ENCODE measurements around the gene ZNF580. TPM values are rescaled to one million over a fixed set of nuclear protein-coding genes. Genes with fewer than 3 reads are reported as not detected.

Gene ZNF580
- total RNA-seq, 1 experiment from 2014 or later, result 32.0 TPM

- TF ChIP-seq, protein P1, sequence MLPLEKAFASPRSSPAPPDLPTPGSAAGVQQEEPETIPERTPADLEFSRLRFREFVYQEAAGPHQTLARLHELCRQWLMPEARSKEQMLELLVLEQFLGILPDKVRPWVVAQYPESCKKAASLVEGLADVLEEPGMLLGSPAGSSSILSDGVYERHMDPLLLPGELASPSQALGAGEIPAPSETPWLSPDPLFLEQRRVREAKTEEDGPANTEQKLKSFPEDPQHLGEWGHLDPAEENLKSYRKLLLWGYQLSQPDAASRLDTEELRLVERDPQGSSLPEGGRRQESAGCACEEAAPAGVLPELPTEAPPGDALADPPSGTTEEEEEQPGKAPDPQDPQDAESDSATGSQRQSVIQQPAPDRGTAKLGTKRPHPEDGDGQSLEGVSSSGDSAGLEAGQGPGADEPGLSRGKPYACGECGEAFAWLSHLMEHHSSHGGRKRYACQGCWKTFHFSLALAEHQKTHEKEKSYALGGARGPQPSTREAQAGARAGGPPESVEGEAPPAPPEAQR (CRISPR knock-in tag; IDR thresholded peaks at IDR 0.05), result no peak
- no peak for TF ChIP-seq JAZF1 (CRISPR knock-in tag; IDR thresholded peaks at IDR 0.05)
- TF ChIP-seq CREB1 (CRISPR knock-in tag; IDR thresholded peaks at IDR 0.05), result no peak; the same call in 1 of the 2 replicates
- no peak for TF ChIP-seq ATF3 (CRISPR knock-in tag; conservative IDR thresholded peaks at IDR 0.05)
- TF ChIP-seq AR (CRISPR knock-in tag; IDR thresholded peaks at IDR 0.05), result no peak
- peak; percentile 95 for TF ChIP-seq ETV6 (CRISPR knock-in tag; IDR thresholded peaks at IDR 0.05)
- TF ChIP-seq ZNF396 (CRISPR knock-in tag; IDR thresholded peaks at IDR 0.05; ENCODE audit: borderline replicate concordance), result no peak
- TF ChIP-seq FOXP1 (CRISPR knock-in tag; IDR thresholded peaks at IDR 0.05; ENCODE audit: borderline replicate concordance), result peak; percentile 65; the same call in 1 of the 2 replicates
- no peak; the same call in 1 of the 2 replicates for TF ChIP-seq USF1 (CRISPR knock-in tag; IDR thresholded peaks at IDR 0.05)
- no peak for TF ChIP-seq ZNF317 (CRISPR knock-in tag; IDR thresholded peaks at IDR 0.05; ENCODE audit: borderline replicate concordance, low read depth)
- TF ChIP-seq, protein P2, sequence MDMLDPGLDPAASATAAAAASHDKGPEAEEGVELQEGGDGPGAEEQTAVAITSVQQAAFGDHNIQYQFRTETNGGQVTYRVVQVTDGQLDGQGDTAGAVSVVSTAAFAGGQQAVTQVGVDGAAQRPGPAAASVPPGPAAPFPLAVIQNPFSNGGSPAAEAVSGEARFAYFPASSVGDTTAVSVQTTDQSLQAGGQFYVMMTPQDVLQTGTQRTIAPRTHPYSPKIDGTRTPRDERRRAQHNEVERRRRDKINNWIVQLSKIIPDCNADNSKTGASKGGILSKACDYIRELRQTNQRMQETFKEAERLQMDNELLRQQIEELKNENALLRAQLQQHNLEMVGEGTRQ (CRISPR knock-in tag; IDR thresholded peaks at IDR 0.05), result no peak; the same call in 1 of the 2 replicates
- TF ChIP-seq CBFB (CRISPR knock-in tag; IDR thresholded peaks at IDR 0.05; ENCODE audit: low read depth), result no peak
- TF ChIP-seq ZNF219 (CRISPR knock-in tag; IDR thresholded peaks at IDR 0.05; ENCODE audit: borderline replicate concordance), result no peak
- TF ChIP-seq OVOL2 (CRISPR knock-in tag; IDR thresholded peaks at IDR 0.05; ENCODE audit: borderline replicate concordance), result no peak
- TF ChIP-seq, protein P3, sequence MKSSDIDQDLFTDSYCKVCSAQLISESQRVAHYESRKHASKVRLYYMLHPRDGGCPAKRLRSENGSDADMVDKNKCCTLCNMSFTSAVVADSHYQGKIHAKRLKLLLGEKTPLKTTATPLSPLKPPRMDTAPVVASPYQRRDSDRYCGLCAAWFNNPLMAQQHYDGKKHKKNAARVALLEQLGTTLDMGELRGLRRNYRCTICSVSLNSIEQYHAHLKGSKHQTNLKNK (CRISPR knock-in tag; IDR thresholded peaks at IDR 0.05), result no peak
- no peak for TF ChIP-seq NR3C1 (CRISPR knock-in tag; conservative IDR thresholded peaks at IDR 0.05; ENCODE audit: low read depth)
- TF ChIP-seq, protein P4, sequence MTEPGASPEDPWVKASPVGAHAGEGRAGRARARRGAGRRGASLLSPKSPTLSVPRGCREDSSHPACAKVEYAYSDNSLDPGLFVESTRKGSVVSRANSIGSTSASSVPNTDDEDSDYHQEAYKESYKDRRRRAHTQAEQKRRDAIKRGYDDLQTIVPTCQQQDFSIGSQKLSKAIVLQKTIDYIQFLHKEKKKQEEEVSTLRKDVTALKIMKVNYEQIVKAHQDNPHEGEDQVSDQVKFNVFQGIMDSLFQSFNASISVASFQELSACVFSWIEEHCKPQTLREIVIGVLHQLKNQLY (CRISPR knock-in tag; IDR thresholded peaks at IDR 0.05), result no peak
- TF ChIP-seq ZNF232 (CRISPR knock-in tag; IDR thresholded peaks at IDR 0.05), result no peak
- no peak for TF ChIP-seq GRHL2 (CRISPR knock-in tag; IDR thresholded peaks at IDR 0.05; ENCODE audit: insufficient replicate concordance, severe bottlenecking)
- TF ChIP-seq CREM (CRISPR knock-in tag; IDR thresholded peaks at IDR 0.05), result peak; percentile 96
- TF ChIP-seq ATF1 (CRISPR knock-in tag; IDR thresholded peaks at IDR 0.05), result peak; percentile 89
- peak; percentile 89 for TF ChIP-seq EMX1 (CRISPR knock-in tag; IDR thresholded peaks at IDR 0.05)
- peak; percentile 87; the same call in 1 of the 2 replicates for TF ChIP-seq ARID4B (CRISPR knock-in tag; IDR thresholded peaks at IDR 0.05; ENCODE audit: borderline replicate concordance)
- TF ChIP-seq RELA (CRISPR knock-in tag; IDR thresholded peaks at IDR 0.05; ENCODE audit: borderline replicate concordance), result peak; percentile 49; the same call in 1 of the 2 replicates
Observed at GRCh38 chr19:55674841-55675660, 34.2 kb downstream of the ZNF580 start, which contains the start of gene EPN1 (continued).

Data from WTC11 (cell line).